Spleen (tissue), 7 donors: Measurements from ENCODE around the gene XPNPEP1.

Source experiments
- CTCF ChIP-seq, 11 experiments: fragments of 200-600 bp in 7 of 11; fragments of 450-650 bp in 4 of 11; sonication (generic) in 4 of 11; IDR thresholded peaks in 8 of 11; conservative IDR thresholded peaks in 3 of 11; 1 replicate in 7 of 11; 2 replicates in 4 of 11; pipeline versions ENCODE4 v1.4.0 to v1.8.0; 2016 to 2021; ENCODE audit warnings: antibody characterized with exemption in 11 of 11, inconsistent platforms in 4 of 11, mild to moderate bottlenecking in 1 of 11
- POLR2A ChIP-seq, 3 donors: fragments of 450-650 bp; IDR thresholded peaks; one replicate each; pipeline ENCODE4 v1.5.1; 2017; ENCODE audit warnings: antibody characterized with exemption in 3 of 3, mild to moderate bottlenecking in 1 of 3
- POLR2AphosphoS5 ChIP-seq, 3 donors: sonication (generic); formaldehyde crosslinking; IDR thresholded peaks; one replicate each; pipeline ENCODE4 v1.5.1; 2017; ENCODE audit warnings: antibody characterized with exemption in 3 of 3
- donor health status: DM: no; HTN: no; CAD: no; lungs with moderate emphysema.
- donor health status: DM: no; HTN: no; CAD: no.
- donor health status: DM: no; HTN: no; CAD: no.

GRCh38 chr10:109926061-109926745, 2.9 kb upstream of the XPNPEP1 start:
- no peak for TF ChIP-seq CTCF (IDR thresholded peaks at IDR 0.05 in 8 of 11, conservative IDR thresholded peaks at IDR 0.05 in 3 of 11)
- TF ChIP-seq POLR2AphosphoS5 (IDR thresholded peaks at IDR 0.05): no peak
- no peak for TF ChIP-seq POLR2A (IDR thresholded peaks at IDR 0.05)
